ENCODE results near the gene UBE2Q2.
"Not testable (repeated sequence)": the region's sequence is repeated elsewhere in the genome, so short reads cannot be mapped to it uniquely, and the experiment has no call there.

The UBE2Q2 gene
- total RNA-seq, result 60.9 to 89.5 (median 67.3) reads per million in 4 experiments

- peak; percentile 52 for DNase-seq
These were observed at the start of gene UBE2Q2 for GRCh38 chr15:75842722-75843677. Gene UBE2Q2, plus strand, starts transcription at chr15:75843447. Its CDS starts 220 bp downstream, at chr15:75843667.

GRCh38 chr15:75796321-75796720 lies 46.9 kb upstream of the UBE2Q2 start:
- DNase-seq, result no peak

- not testable (repeated sequence) for DNase-seq
These were observed 46.1 kb upstream of the UBE2Q2 start for GRCh38 chr15:75797146-75797545.

- DNase-seq, result no peak
These were observed 44.1 kb upstream of the UBE2Q2 start for GRCh38 chr15:75799190-75799589.

- DNase-seq, result not testable (repeated sequence)
These were observed 42.8 kb upstream of the UBE2Q2 start for GRCh38 chr15:75800409-75800808.

GRCh38 chr15:75801859-75802593 lies 41.2 kb upstream of the UBE2Q2 start:
- peak; percentile 65 for DNase-seq

- not testable (repeated sequence) for DNase-seq
These were observed 35.8 kb upstream of the UBE2Q2 start for GRCh38 chr15:75807486-75807885.

GRCh38 chr15:75808009-75808408 lies 35.2 kb upstream of the UBE2Q2 start:
- DNase-seq, result not testable (repeated sequence)

- DNase-seq, result no peak
These were observed 34.7 kb upstream of the UBE2Q2 start for GRCh38 chr15:75808563-75808962.

GRCh38 chr15:75809986-75810750 lies 33.1 kb upstream of the UBE2Q2 start:
- no peak for DNase-seq

- no peak for DNase-seq
These were observed 32.3 kb upstream of the UBE2Q2 start for GRCh38 chr15:75810874-75811498.

GRCh38 chr15:75811626-75812025 lies 31.6 kb upstream of the UBE2Q2 start:
- DNase-seq, result no peak

- no peak for DNase-seq
These were observed 28.5 kb upstream of the UBE2Q2 start for GRCh38 chr15:75814794-75815193.

GRCh38 chr15:75815811-75816719 lies 27.2 kb upstream of the UBE2Q2 start:
- DNase-seq, result no peak

- DNase-seq, result no peak
These were observed 25.9 kb upstream of the UBE2Q2 start for GRCh38 chr15:75817138-75817935.

- no peak for DNase-seq
These were observed 23.0 kb upstream of the UBE2Q2 start for GRCh38 chr15:75820206-75820605.

- DNase-seq, result no peak
These were observed 21.4 kb upstream of the UBE2Q2 start for GRCh38 chr15:75821786-75822345.

- DNase-seq, result no peak
These were observed 20.5 kb upstream of the UBE2Q2 start for GRCh38 chr15:75822685-75823278.

- DNase-seq, result no peak
These were observed 19.2 kb upstream of the UBE2Q2 start for GRCh38 chr15:75823860-75824613.
